GM12878 (cell line): ENCODE measurements around the gene HOXC13. TPM values are rescaled to one million over a fixed set of nuclear protein-coding genes. Genes with fewer than 3 reads are reported as not detected.

Experiments
- ATAC-seq: fragments of 200-7000 bp; cut with Tn5 transposase; 3 replicates; pipeline ENCODE4 v1.9.1; 2020; ENCODE audit warnings: mild to moderate bottlenecking, moderate library complexity
- BruUV-seq: library from RNA; stranded (reverse); fragments of 400-500 nt; replicated peaks from 2 replicates; lab custom pipeline; 2021; lab: Mats Ljungman, UMichigan
- CTCF ChIA-PET: fragments of 300-600 bp; sonication (Branson Sonifier 250); formaldehyde crosslinking; extraction: SDS; loops from one replicate; lab custom pipeline; 2021; ENCODE audit warnings: inconsistent platforms; lab: Yijun Ruan, JAX
- POLR2A ChIA-PET: fragments of 350-600 bp; formaldehyde crosslinking; extraction: SDS; loops from one replicate; lab custom pipeline; 2021; ENCODE audit warnings: inconsistent platforms; lab: Charles Lee
- RAD21 ChIA-PET: fragments of 300-600 bp; sonication (Branson Sonifier 250); formaldehyde crosslinking; loops from one replicate; lab custom pipeline; 2023; ENCODE audit warnings: antibody characterized with exemption; ENCODE audit not compliant: unreplicated experiment; lab: Charles Lee
- SMC1A ChIA-PET: fragments of 300-600 bp; sonication (Branson Sonifier 250); formaldehyde crosslinking; loops from one replicate; lab custom pipeline; 2023; ENCODE audit not compliant: unreplicated experiment, uncharacterized antibody; lab: Charles Lee
- DNase-seq: peaks from one replicate; pipeline ENCODE4 v3.0.0-alpha.2; 2011; ENCODE audit warnings: low read depth, low spot score
- FAIRE-seq: peaks from 3 replicates; lab custom pipeline; 2011; peaks lifted over from hg19 to GRCh38; lab: Jason Lieb, UNC
- H2AFZ ChIP-seq: 2 replicates; pipeline ENCODE4 v1.6.0; 2011; ENCODE audit warnings: low read depth, low read length, control low read depth; ENCODE audit not compliant: control insufficient read depth
- H3K27ac ChIP-seq: 2 replicates; pipeline ENCODE4 v1.5.1; 2011; ENCODE audit warnings: control low read depth; ENCODE audit not compliant: control insufficient read depth, insufficient read depth
- H3K27me3 ChIP-seq, 2 experiments: replicated peaks in 1 of 2; 2 replicates each; pipeline versions ENCODE4 v1.6.0 to v1.6.1; 2011; ENCODE audit warnings: low read length in 1 of 2; ENCODE audit not compliant: control insufficient read depth in 2 of 2, insufficient read depth in 2 of 2
- H3K36me3 ChIP-seq, 2 experiments: 2 replicates each; pipeline ENCODE4 v1.5.1; 2011; ENCODE audit warnings: low read length in 1 of 2; ENCODE audit not compliant: control insufficient read depth in 2 of 2, insufficient read depth in 2 of 2
- H3K4me1 ChIP-seq: 2 replicates; pipeline ENCODE4 v1.6.1; 2011; ENCODE audit warnings: mild to moderate bottlenecking, low read length, moderate library complexity, mixed read lengths; ENCODE audit not compliant: control insufficient read depth, insufficient read depth
- H3K4me2 ChIP-seq: 2 replicates; pipeline ENCODE4 v1.6.0; 2011; ENCODE audit warnings: control low read depth; ENCODE audit not compliant: control insufficient read depth, insufficient read depth
- H3K4me3 ChIP-seq: fragments of 200-600 bp; sonication (generic); 2 replicates; pipeline ENCODE4 v1.5.1; 2016
- H3K79me2 ChIP-seq: 2 replicates; pipeline ENCODE4 v1.6.0; 2011; ENCODE audit warnings: low read length; ENCODE audit not compliant: control insufficient read depth, insufficient read depth
- H3K9ac ChIP-seq: 2 replicates; pipeline ENCODE4 v1.8.0; 2011; ENCODE audit warnings: low read length, control low read depth, mixed read lengths; ENCODE audit not compliant: control insufficient read depth, insufficient read depth
- H3K9me3 ChIP-seq: replicated peaks from 3 replicates; pipeline ENCODE4 v1.5.1; 2011; ENCODE audit warnings: mild to moderate bottlenecking, low read length; ENCODE audit not compliant: control insufficient read depth, insufficient read depth
- H4K20me1 ChIP-seq: 2 replicates; pipeline ENCODE4 v1.6.0; 2011; ENCODE audit not compliant: control insufficient read depth, insufficient read depth
- ATF7 ChIP-seq: fragments of 450-650 bp; IDR thresholded peaks from 2 replicates; pipeline ENCODE4 v1.6.1; 2016; ENCODE audit warnings: low read depth, mild to moderate bottlenecking
- BRCA1 ChIP-seq: IDR thresholded peaks from 2 replicates; pipeline ENCODE4 v1.6.1; 2011; ENCODE audit warnings: low read depth, low read length, improper control_type of control experiment
- CBFB ChIP-seq: IDR thresholded peaks from 2 replicates; pipeline ENCODE4 v1.6.1; 2016; ENCODE audit warnings: antibody characterized with exemption, low read depth
- KLF5 ChIP-seq: fragments of 450-650 bp; IDR thresholded peaks from 2 replicates; pipeline ENCODE4 v1.6.1; 2014; ENCODE audit warnings: mild to moderate bottlenecking; ENCODE audit not compliant: partially characterized antibody
- NFYB ChIP-seq: IDR thresholded peaks from 2 replicates; pipeline ENCODE4 v1.6.1; 2011; ENCODE audit warnings: low read depth, mild to moderate bottlenecking, low read length, improper control_type of control experiment, moderate library complexity; ENCODE audit not compliant: insufficient read depth
- POU2F2 ChIP-seq: IDR thresholded peaks from 3 replicates; pipeline ENCODE4 v1.6.1; 2011; ENCODE audit warnings: low read depth, mild to moderate bottlenecking, low read length, borderline replicate concordance
- SMC3 ChIP-seq: IDR thresholded peaks from 2 replicates; pipeline ENCODE4 v1.6.1; 2011; ENCODE audit warnings: low read length, improper control_type of control experiment, borderline replicate concordance
- WRNIP1 ChIP-seq: IDR thresholded peaks from 2 replicates; pipeline ENCODE4 v1.6.1; 2011; ENCODE audit warnings: low read depth, low read length, improper control_type of control experiment, borderline replicate concordance
- ZNF384 ChIP-seq: IDR thresholded peaks from 2 replicates; pipeline ENCODE4 v1.6.1; 2012; ENCODE audit warnings: low read depth, mild to moderate bottlenecking, low read length, improper control_type of control experiment, borderline replicate concordance
- WGBS: methylation state at CpG from one replicate; pipeline ENCODE4 v1.1.6; 2016; ENCODE audit warnings: low lambda C conversion rate; ENCODE audit not compliant: insufficient replicate concordance, insufficient coverage; ENCODE audit errors: missing lambda C conversion rate; 5-methylcytosine and 5-hydroxymethylcytosine counted together
- in situ Hi-C: fragments of 300-500 bp; cut with MboI; formaldehyde crosslinking; loops from 9 replicates; pipeline ENCODE4 v1.14.3; 2018; ENCODE audit warnings: mixed read lengths
- intact Hi-C: fragments of 100-400 bp; cut with micrococcal nuclease; formaldehyde crosslinking; loops from one replicate; pipeline ENCODE4 v1.14.2; 2022; ENCODE audit not compliant: unreplicated experiment
- polyA plus RNA-seq, 11 experiments: library from polyadenylated mRNA; depleted of rRNA in 4 of 11; unstranded in 6 of 11; stranded (reverse) in 5 of 11; fragments of >200 nt; fragmentation: Nextera tagmentation in 4 of 11; fragmentation: Illumina TruSeq in 1 of 11; extraction: Ambion mirVana in 4 of 11; extraction: Trizol in 1 of 11; gene quantifications; 1 replicate in 1 of 11; 2 replicates in 10 of 11; pipeline versions ENCODE4 v1.2.1 to v1.2.3, GENCODE V29; 2011 to 2016; ENCODE audit warnings: inconsistent platforms in 2 of 11, missing spikeins in 2 of 11, low read depth in 1 of 11
- total RNA-seq, 4 experiments: library from RNA; depleted of rRNA in 3 of 4; stranded (reverse); fragments of >200 nt in 3 of 4; fragmentation: Illumina TruSeq in 1 of 4; extraction: Trizol in 1 of 4; gene quantifications; 2 replicates each; pipeline versions ENCODE4 v1.2.1 to v1.2.3, GENCODE V29; 2013 to 2021
- TF ChIP-seq, protein P1 (sequence below): fragments of 450-650 bp; conservative IDR thresholded peaks from 2 replicates; pipeline ENCODE4 v1.6.1; 2017; ENCODE audit warnings: mild to moderate bottlenecking, moderate library complexity
- TF ChIP-seq, protein P2 (sequence below): fragments of 450-650 bp; formaldehyde crosslinking; IDR thresholded peaks from 2 replicates; pipeline ENCODE4 v1.5.0; 2022; ENCODE audit warnings: mild to moderate bottlenecking, missing genetic modification characterization
- TF ChIP-seq, protein P3 (sequence below): fragments of 450-650 bp; IDR thresholded peaks from 2 replicates; pipeline ENCODE4 v1.6.1; 2016; ENCODE audit warnings: mild to moderate bottlenecking

The HOXC13 gene
- total and polyA plus RNA-seq, 10 of the 15 experiments (the other 5 are each of a cell fraction or from before 2014, with no cell fraction given): not detected

DNA sequence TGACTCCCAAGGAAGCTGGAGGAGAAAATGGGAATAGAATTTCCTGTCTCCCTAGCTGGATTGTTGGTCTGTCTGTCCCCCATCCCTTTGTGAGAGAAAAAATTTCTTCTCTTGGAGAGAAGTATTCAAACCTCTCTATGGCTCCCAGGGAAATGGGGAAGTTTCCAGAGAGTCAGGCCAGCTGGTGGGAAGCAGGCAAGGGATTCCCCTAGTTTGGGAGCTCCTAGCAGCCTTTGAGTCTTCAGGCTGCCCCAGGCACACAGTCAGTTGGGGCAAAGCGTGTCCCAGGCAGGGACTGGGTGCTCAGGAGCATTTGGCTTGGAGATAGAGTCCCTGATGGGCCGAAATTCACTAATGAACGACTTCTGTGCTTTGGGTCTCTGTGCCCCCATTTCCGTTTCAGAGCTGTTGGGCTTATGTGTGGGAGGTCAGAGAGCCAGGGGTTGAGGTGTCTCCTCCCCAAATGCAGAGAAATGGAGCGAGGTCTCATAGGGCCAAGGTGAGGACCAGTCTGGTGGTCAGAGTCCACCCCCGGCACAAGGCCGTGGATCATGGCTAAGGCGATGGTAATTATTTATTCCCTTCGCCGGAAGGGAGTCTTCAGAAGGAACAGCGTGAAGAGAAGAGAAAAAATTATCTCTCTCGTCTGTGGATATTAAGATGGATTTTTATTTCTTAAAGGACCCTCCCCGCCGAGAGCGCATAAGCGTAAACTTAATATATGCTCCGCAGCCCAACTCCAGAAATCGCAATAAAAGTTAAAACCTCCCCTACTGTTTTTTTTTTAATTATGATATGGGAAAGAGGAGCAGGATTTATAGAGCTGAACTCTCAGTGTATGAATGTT lies 54.8 kb downstream of the HOXC13 start:
- Histone ChIP-seq H4K20me1 (peaks cover 3% of the 10 kb centered on the region; the same call in 1 of the 2 replicates), H3K36me3 (no peaks in the 10 kb centered on the region), H3K27me3 (peaks cover 28 to 53% of the 10 kb centered on the region in 2 experiments), H3K79me2 (no peaks in the 10 kb centered on the region), H3K9ac (no peak overlapping the region), H3K9me3 (no peaks in the 10 kb centered on the region), H3K27ac (no peak overlapping the region), H2AFZ (no peak overlapping the region), H3K4me3 (no peak overlapping the region), H3K4me2 (no peak overlapping the region), H3K4me1 (peaks cover 14% of the 10 kb centered on the region)
- ATAC-seq: no peak
- WGBS: 45% methylated on average over 18 of the region's 18 CpGs
- TF ChIP-seq SMC3 (no peak), KLF5 (no peak), WRNIP1 (no peak), POU2F2 (no peak), NFYB (no peak), ZNF384 (no peak), BRCA1 (no peak), CBFB (no peak), ATF7 (no peak)
- TF ChIP-seq, protein P1, sequence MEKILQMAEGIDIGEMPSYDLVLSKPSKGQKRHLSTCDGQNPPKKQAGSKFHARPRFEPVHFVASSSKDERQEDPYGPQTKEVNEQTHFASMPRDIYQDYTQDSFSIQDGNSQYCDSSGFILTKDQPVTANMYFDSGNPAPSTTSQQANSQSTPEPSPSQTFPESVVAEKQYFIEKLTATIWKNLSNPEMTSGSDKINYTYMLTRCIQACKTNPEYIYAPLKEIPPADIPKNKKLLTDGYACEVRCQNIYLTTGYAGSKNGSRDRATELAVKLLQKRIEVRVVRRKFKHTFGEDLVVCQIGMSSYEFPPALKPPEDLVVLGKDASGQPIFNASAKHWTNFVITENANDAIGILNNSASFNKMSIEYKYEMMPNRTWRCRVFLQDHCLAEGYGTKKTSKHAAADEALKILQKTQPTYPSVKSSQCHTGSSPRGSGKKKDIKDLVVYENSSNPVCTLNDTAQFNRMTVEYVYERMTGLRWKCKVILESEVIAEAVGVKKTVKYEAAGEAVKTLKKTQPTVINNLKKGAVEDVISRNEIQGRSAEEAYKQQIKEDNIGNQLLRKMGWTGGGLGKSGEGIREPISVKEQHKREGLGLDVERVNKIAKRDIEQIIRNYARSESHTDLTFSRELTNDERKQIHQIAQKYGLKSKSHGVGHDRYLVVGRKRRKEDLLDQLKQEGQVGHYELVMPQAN: no peak
- TF ChIP-seq, protein P2, sequence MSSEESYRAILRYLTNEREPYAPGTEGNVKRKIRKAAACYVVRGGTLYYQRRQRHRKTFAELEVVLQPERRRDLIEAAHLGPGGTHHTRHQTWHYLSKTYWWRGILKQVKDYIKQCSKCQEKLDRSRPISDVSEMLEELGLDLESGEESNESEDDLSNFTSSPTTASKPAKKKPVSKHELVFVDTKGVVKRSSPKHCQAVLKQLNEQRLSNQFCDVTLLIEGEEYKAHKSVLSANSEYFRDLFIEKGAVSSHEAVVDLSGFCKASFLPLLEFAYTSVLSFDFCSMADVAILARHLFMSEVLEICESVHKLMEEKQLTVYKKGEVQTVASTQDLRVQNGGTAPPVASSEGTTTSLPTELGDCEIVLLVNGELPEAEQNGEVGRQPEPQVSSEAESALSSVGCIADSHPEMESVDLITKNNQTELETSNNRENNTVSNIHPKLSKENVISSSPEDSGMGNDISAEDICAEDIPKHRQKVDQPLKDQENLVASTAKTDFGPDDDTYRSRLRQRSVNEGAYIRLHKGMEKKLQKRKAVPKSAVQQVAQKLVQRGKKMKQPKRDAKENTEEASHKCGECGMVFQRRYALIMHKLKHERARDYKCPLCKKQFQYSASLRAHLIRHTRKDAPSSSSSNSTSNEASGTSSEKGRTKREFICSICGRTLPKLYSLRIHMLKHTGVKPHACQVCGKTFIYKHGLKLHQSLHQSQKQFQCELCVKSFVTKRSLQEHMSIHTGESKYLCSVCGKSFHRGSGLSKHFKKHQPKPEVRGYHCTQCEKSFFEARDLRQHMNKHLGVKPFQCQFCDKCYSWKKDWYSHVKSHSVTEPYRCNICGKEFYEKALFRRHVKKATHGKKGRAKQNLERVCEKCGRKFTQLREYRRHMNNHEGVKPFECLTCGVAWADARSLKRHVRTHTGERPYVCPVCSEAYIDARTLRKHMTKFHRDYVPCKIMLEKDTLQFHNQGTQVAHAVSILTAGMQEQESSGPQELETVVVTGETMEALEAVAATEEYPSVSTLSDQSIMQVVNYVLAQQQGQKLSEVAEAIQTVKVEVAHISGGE (CRISPR knock-in tag): no peak
- TF ChIP-seq, protein P3, sequence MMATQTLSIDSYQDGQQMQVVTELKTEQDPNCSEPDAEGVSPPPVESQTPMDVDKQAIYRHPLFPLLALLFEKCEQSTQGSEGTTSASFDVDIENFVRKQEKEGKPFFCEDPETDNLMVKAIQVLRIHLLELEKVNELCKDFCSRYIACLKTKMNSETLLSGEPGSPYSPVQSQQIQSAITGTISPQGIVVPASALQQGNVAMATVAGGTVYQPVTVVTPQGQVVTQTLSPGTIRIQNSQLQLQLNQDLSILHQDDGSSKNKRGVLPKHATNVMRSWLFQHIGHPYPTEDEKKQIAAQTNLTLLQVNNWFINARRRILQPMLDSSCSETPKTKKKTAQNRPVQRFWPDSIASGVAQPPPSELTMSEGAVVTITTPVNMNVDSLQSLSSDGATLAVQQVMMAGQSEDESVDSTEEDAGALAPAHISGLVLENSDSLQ: no peak
- SMC1A ChIA-PET: interaction anchor here (1.0 to 1.2 kb wide), 3 partner anchors 10 to 229 kb away, joined by 3 to 4 read pairs (median 3); no protein-coding TSS in a partner anchor
- intact Hi-C loops: no loop called here
- CTCF ChIA-PET: interaction anchor here (1.5 to 1.6 kb wide), 2 partner anchors 12 to 215 kb away, joined by 3 to 4 read pairs; no protein-coding TSS in a partner anchor
- no peak for DNase-seq
- RAD21 ChIA-PET: interaction anchor here (1.1 kb wide), 1 partner anchor 213 kb away, joined by 3 read pairs; no protein-coding TSS in a partner anchor
- no peak for FAIRE-seq
- in situ Hi-C loops: no loop called here
- POLR2A ChIA-PET: no interaction called here
- no TSS peak for BruUV-seq
